GM21381 (cell line): ENCODE results near the gene FKBP15.
A peak's percentile ranks its signal among the peaks of the same experiment; 100 is the strongest.
"Not testable (repeated sequence)": the region's sequence is repeated elsewhere in the genome, so short reads cannot be mapped to it uniquely, and the experiment has no call there.

Experiments used
- ATAC-seq: cut with Tn5 transposase; IDR thresholded peaks from one replicate; pipeline ENCODE4 v1.9.1; 2021; ENCODE audit warnings: mild to moderate bottlenecking, moderate library complexity; ENCODE audit not compliant: unreplicated experiment

The FKBP15 gene

GRCh38 chr9:113150670-113151611 lies 70.1 kb downstream of the FKBP15 start, which contains the start of gene SLC31A2:
Gene SLC31A2, plus strand, starts transcription at chr9:113151007. Its CDS starts 68 bp downstream, at chr9:113151075.
- ATAC-seq = peak; percentile 97

- ATAC-seq = not testable (repeated sequence)
These were observed 71.5 kb downstream of the FKBP15 start for GRCh38 chr9:113149561-113149960.

GRCh38 chr9:113148781-113149510 lies 72.1 kb downstream of the FKBP15 start:
- no peak for ATAC-seq

DNA sequence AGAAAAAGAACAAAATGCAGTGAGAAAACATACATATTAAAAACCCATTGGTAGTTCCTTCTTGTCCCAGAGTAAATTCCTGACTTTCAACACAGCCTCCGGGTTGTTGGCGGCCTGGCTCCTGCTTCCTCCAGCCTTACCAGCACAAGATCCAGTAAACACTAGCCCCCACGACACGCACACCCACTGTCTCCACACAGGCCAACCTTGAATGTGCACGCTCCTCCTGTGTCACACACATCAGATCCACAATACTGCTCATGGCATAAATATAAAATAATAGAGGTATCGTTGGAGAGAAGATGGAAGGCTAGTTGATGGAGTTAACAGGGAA lies 72.7 kb downstream of the FKBP15 start:
- no peak for ATAC-seq

DNA sequence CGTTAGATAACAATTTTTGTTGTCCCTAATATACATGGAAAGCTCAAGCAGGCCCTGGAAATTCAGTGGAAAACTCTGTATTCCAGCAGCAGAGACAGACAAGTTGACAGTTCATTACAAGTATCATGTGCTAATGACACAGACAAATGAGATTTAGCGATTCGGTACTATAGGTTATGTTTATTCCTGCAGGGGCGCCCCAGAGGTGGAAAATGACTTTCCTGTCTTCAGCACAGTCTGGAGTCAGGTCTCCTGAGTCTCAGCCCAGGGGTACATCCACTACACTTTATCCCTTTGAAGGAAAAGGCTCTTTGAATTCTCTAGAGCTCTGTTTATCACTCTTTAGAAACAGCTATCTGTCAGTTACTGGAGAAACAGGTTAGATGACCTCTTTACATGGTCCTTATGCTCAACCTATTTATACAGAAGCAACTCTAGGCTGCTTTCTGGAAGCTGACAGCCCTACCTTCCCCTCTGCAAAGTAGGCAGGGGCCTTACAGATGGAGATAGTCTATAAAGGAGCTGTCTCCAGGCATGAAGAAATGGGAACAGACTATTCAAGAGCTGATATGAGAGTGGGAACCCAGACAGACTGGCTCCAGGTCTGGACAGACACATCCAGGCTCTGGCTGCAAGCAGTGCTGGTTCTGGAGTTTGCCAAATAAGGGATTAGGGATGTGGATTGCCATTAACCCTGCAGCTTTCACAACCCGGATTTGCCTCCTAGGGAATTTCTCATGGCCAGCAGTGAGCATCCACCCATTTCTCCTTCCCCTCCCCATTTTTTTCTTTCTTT lies 77.4 kb downstream of the FKBP15 start:
- no peak for ATAC-seq

- ATAC-seq = not testable (repeated sequence)
These were observed 80.2 kb downstream of the FKBP15 start for GRCh38 chr9:113140896-113141295.

GRCh38 chr9:113139953-113140352 lies 81.1 kb downstream of the FKBP15 start:
- no peak for ATAC-seq

DNA sequence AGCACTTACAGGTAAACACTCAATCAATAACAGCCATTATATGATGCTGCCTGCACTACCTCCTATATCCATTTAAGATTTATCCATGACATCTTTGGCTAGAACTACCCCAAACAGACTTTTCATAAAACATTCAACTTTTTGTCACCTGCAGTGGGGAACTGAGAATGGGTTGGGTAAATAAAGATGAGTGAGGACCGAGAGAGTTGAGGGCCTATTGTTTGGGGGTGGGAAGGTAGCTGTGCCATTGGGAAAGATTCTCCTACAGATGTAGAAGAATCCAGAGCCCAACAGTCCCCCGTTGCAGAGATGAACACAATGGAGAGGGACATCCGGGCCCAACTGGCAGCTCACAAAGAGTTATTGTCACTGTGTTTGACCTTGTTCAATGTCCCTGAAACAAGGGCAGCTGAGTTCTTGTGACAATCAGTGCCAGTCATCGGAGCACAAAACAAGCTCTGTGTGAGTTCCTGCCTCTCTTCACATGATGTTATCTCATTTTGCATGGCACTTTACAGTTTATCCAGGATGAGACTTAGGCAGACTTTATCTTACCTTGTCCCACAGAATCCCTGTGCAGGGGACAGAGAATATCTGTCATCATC lies 81.8 kb downstream of the FKBP15 start:
- no peak for ATAC-seq

DNA sequence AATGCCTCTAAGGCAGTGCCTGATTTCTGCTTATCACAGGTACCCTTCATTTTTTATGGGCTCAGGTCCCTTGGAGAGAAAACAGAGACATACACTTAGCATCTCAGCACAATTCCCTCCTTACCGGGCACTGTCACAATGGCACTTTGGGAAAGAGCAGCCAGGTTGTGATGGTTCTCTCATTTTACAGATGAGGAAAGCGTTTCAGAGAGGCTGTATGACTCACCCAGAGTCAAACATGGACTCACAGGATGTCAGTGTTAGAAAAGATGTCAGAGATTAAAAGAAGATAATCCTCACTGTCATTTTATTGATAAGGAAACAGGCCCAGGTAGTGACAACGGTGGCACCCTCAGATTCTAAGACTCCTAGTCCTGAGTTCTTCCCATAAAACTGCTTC lies 82.3 kb downstream of the FKBP15 start:
- no peak for ATAC-seq

GRCh38 chr9:113137196-113138168 lies 83.6 kb downstream of the FKBP15 start:
- no peak for ATAC-seq

- ATAC-seq = no peak
These were observed 89.4 kb downstream of the FKBP15 start for GRCh38 chr9:113131689-113132151.

- no peak for ATAC-seq
These were observed 91.2 kb downstream of the FKBP15 start for GRCh38 chr9:113129884-113130283.

GRCh38 chr9:113129466-113129865 lies 91.6 kb downstream of the FKBP15 start:
- no peak for ATAC-seq

DNA sequence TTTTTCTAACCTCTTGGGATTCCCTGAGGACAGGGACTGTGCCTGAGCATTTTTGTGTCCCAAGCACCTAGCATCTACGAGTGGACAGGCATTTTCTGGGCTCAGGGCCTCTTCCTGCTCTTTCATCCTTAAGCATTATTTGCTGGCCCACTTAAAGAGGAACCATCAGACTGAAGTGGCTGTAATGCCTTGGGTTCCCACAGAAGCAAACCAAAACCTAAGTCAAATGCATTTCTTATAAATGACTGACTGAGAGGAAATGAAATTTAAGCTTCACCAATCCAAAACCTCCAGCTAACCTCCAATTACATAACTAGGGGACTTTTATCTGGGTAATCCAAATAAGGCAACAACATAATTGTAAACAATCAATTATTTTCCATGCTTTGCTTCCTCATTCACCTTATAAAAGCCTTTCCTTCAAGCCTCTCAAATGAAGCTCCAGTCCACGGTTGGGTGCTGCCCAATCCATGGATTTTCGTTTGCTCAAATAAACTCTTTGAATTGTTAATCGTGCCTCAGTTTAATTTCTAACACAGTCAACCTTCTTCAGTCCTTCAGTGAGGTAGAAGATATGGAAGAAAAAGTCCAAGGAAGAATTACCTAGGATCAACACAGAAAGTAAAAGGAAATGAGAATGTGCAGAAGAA lies 95.6 kb downstream of the FKBP15 start:
- ATAC-seq = no peak

DNA sequence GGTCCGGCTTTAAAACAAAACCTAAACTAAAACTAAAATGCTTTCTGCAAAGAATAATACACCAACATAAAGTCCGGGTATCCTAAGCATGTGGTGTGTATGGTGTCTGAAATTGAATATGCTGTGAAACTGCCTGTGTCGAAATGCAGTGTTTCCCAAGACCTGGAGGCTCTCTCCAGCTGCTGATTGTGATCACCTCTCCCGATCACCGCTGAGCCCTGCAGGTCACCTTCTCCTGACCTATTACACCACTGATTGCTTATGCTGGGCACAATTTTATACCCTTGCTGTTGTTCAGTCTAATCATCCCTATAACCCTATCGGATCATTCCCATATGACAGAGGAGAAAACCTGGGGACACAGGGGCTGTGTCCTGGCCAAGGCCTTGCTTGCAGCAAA lies 102.2 kb downstream of the FKBP15 start:
- not testable (repeated sequence) for ATAC-seq
